ENCODE data around the gene ACOT8.
A peak's percentile ranks its signal among the peaks of the same experiment; 100 is the strongest.

Gene ACOT8

GRCh38 chr20:45857882-45858216, 657 bp upstream of the ACOT8 start:
- DNase-seq (ENCODE audit: extremely low read depth in 1 of 2, low read depth in 1 of 2) = peak in 1 of 2 donors; percentile 37

GRCh38 chr20:45853484-45853883, 3.7 kb downstream of the ACOT8 start:
- no peak for DNase-seq (ENCODE audit: extremely low read depth in 1 of 2, low read depth in 1 of 2)

GRCh38 chr20:45852326-45852725, 4.9 kb downstream of the ACOT8 start:
- no peak for DNase-seq (ENCODE audit: extremely low read depth in 1 of 2, low read depth in 1 of 2)

GRCh38 chr20:45851501-45851900, 5.7 kb downstream of the ACOT8 start:
- DNase-seq (ENCODE audit: extremely low read depth in 1 of 2, low read depth in 1 of 2) = no peak

- no peak for DNase-seq (ENCODE audit: extremely low read depth in 1 of 2, low read depth in 1 of 2)
Measured at GRCh38 chr20:45850926-45851325, 6.3 kb downstream of the ACOT8 start.

GRCh38 chr20:45850238-45850637, 7.0 kb downstream of the ACOT8 start:
- no peak for DNase-seq (ENCODE audit: extremely low read depth in 1 of 2, low read depth in 1 of 2)

- no peak for DNase-seq (ENCODE audit: extremely low read depth in 1 of 2, low read depth in 1 of 2)
Measured at GRCh38 chr20:45848969-45849582, 8.1 kb downstream of the ACOT8 start.

GRCh38 chr20:45848421-45848820, 8.8 kb downstream of the ACOT8 start:
- DNase-seq (ENCODE audit: extremely low read depth in 1 of 2, low read depth in 1 of 2) = no peak

- no peak for DNase-seq (ENCODE audit: extremely low read depth in 1 of 2, low read depth in 1 of 2)
Measured at GRCh38 chr20:45845452-45845851, 11.7 kb downstream of the ACOT8 start.

GRCh38 chr20:45843506-45843905, 13.7 kb downstream of the ACOT8 start:
- no peak for DNase-seq (ENCODE audit: extremely low read depth in 1 of 2, low read depth in 1 of 2)

- DNase-seq (ENCODE audit: extremely low read depth in 1 of 2, low read depth in 1 of 2) = no peak
Measured at GRCh38 chr20:45842169-45842812, 14.9 kb downstream of the ACOT8 start.

GRCh38 chr20:45841407-45842129, 15.6 kb downstream of the ACOT8 start:
- no peak for DNase-seq (ENCODE audit: extremely low read depth in 1 of 2, low read depth in 1 of 2)

GRCh38 chr20:45840700-45841198, 16.4 kb downstream of the ACOT8 start:
- no peak for DNase-seq (ENCODE audit: extremely low read depth in 1 of 2, low read depth in 1 of 2)

- DNase-seq (ENCODE audit: extremely low read depth in 1 of 2, low read depth in 1 of 2) = no peak
Measured at GRCh38 chr20:45836841-45837240, 20.4 kb downstream of the ACOT8 start.

- DNase-seq (ENCODE audit: extremely low read depth in 1 of 2, low read depth in 1 of 2) = no peak
Measured at GRCh38 chr20:45835825-45836224, 21.4 kb downstream of the ACOT8 start.

- no peak for DNase-seq (ENCODE audit: extremely low read depth in 1 of 2, low read depth in 1 of 2)
Measured at GRCh38 chr20:45835329-45835765, 21.8 kb downstream of the ACOT8 start.

GRCh38 chr20:45834797-45835161, 22.4 kb downstream of the ACOT8 start:
- DNase-seq (ENCODE audit: extremely low read depth in 1 of 2, low read depth in 1 of 2) = no peak

GRCh38 chr20:45833883-45834796, 23.1 kb downstream of the ACOT8 start:
- DNase-seq (ENCODE audit: extremely low read depth in 1 of 2, low read depth in 1 of 2) = no peak

GRCh38 chr20:45833030-45833882, 23.9 kb downstream of the ACOT8 start, which contains the start of gene SNX21:
Gene SNX21 (plus strand): TSS chr20:45833799. CDS start chr20:45833920, 121 bp downstream.
- no peak for DNase-seq (ENCODE audit: extremely low read depth in 1 of 2, low read depth in 1 of 2)

- DNase-seq (ENCODE audit: extremely low read depth in 1 of 2, low read depth in 1 of 2) = no peak
Measured at GRCh38 chr20:45832619-45833018, 24.6 kb downstream of the ACOT8 start.

Measured in stimulated activated CD8-positive, alpha-beta memory T cell treated with anti-CD3 and anti-CD28 coated beads, Interleukin-7, amount 100 ng/mL, for 48 hours (primary cell).